Stomach (tissue), 19 donors: Measurements from ENCODE around the gene TAS2R42. TPM values are rescaled to one million over a fixed set of nuclear protein-coding genes. Genes with fewer than 3 reads are reported as not detected.
A peak's percentile ranks its signal among the peaks of the same experiment; 100 is the strongest.

Source experiments
- DNase-seq, 2 donors: peaks; one replicate each; pipeline versions ENCODE4 v3.0.0 to v3.0.0-alpha.2; 2013 to 2019
- H3K27ac ChIP-seq, 5 donors: fragments of 200-600 bp in 4 of 5; sonication (generic) in 4 of 5; one replicate each; pipeline ENCODE4 v1.5.1; 2013 to 2019; ENCODE audit warnings: mild to moderate bottlenecking in 1 of 5, moderate library complexity in 1 of 5
- H3K27me3 ChIP-seq, 3 donors: fragments of 200-600 bp; sonication (generic); one replicate each; pipeline ENCODE4 v1.5.1; 2017 to 2019; ENCODE audit warnings: mixed run types in 1 of 3
- H3K36me3 ChIP-seq, 4 donors: fragments of 200-600 bp; sonication (generic); 1 replicate in 3 of 4; 2 replicates in 1 of 4; pipeline ENCODE4 v1.5.1; 2016 to 2019
- H3K4me1 ChIP-seq, 4 donors: fragments of 200-600 bp; sonication (generic); one replicate each; pipeline ENCODE4 v1.5.1; 2016 to 2019
- H3K4me3 ChIP-seq, 4 donors: fragments of 200-600 bp; sonication (generic) in 3 of 4; one replicate each; pipeline ENCODE4 v1.5.1; 2016 to 2019; ENCODE audit warnings: mild to moderate bottlenecking in 1 of 4
- H3K9me3 ChIP-seq, 4 donors: fragments of 200-600 bp; sonication (generic); one replicate each; pipeline ENCODE4 v1.5.1; 2016 to 2019
- EP300 ChIP-seq: sonication (generic); formaldehyde crosslinking; IDR thresholded peaks from one replicate; pipeline ENCODE4 v1.6.1; 2017; ENCODE audit warnings: antibody characterized with exemption
- POLR2A ChIP-seq, 4 donors: fragments of 450-650 bp; IDR thresholded peaks; one replicate each; pipeline ENCODE4 v1.6.1; 2016; ENCODE audit warnings: antibody characterized with exemption in 4 of 4, control low read depth in 2 of 4, mild to moderate bottlenecking in 1 of 4, moderate library complexity in 1 of 4
- POLR2AphosphoS5 ChIP-seq, 3 donors: sonication (generic); formaldehyde crosslinking; IDR thresholded peaks; one replicate each; pipeline ENCODE4 v1.6.1; 2016; ENCODE audit warnings: antibody characterized with exemption in 3 of 3
- whole genome bisulfite sequencing, 5 donors: extraction: QIAGEN DNeasy Blood & Tissue Kit in 3 of 5; methylation state at CpG; one replicate each; pipeline versions ENCODE4 v1.1.5 to v1.1.7; 2013 to 2018; 5-methylcytosine and 5-hydroxymethylcytosine counted together
- intact Hi-C: fragments of 100-400 bp; cut with DNase I; formaldehyde crosslinking; loops from one replicate; pipeline ENCODE4 v1.15.1; 2023; ENCODE audit warnings: low total_unique reads
- long read RNA-seq, 10 donors: transcript quantifications; one replicate each; lab custom pipeline, GENCODE V29; 2026
- polyA plus RNA-seq, 3 donors: library from polyadenylated mRNA; stranded (reverse); fragments of 200-250 nt; gene quantifications; one replicate each; pipeline ENCODE4 v1.2.3, GENCODE V29; 2013
- total RNA-seq, 5 donors: library from RNA; depleted of rRNA; stranded (reverse); fragments of >200 nt; gene quantifications; one replicate each; pipeline versions ENCODE4 v1.1.0 to v1.2.3, GENCODE V29; 2014 to 2016
- TF ChIP-seq, protein P1 (sequence below), 7 experiments: fragments of 450-650 bp in 4 of 7; fragments of 200-600 bp in 3 of 7; sonication (generic) in 3 of 7; IDR thresholded peaks; one replicate each; pipeline ENCODE4 v1.5.1; 2016 to 2019; ENCODE audit warnings: antibody characterized with exemption in 7 of 7, control low read depth in 2 of 7, mild to moderate bottlenecking in 1 of 7
- donor health status: healthy with polysubstance abuse.
- donor health status: Bipolar disorder and iron deficiency.
- donor health status: healthy.

The TAS2R42 gene, protein sequence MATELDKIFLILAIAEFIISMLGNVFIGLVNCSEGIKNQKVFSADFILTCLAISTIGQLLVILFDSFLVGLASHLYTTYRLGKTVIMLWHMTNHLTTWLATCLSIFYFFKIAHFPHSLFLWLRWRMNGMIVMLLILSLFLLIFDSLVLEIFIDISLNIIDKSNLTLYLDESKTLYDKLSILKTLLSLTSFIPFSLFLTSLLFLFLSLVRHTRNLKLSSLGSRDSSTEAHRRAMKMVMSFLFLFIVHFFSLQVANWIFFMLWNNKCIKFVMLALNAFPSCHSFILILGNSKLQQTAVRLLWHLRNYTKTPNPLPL
- total RNA-seq (not detected), polyA plus RNA-seq (not detected)
- long read RNA-seq, donor 1 = 0 reads
- long read RNA-seq, donor 2 = 0 reads
- long read RNA-seq, donor 3 = 0 reads
- long read RNA-seq, donor 4 = 0 reads
- long read RNA-seq, donor 5 = 0 reads
- long read RNA-seq, donor 6, partial matches to known transcripts = 0 of 1 reads
- long read RNA-seq, donor 6, other reads (novel, unspliced or antisense) = 0 of 1 reads
- long read RNA-seq, donor 7, partial matches to known transcripts = 0 of 1 reads
- long read RNA-seq, donor 7, other reads (novel, unspliced or antisense) = 0 of 1 reads
- long read RNA-seq, donor 8 = 0 reads
- long read RNA-seq, donor 9 = 0 reads
- long read RNA-seq, donor 10 = 0 reads

DNA sequence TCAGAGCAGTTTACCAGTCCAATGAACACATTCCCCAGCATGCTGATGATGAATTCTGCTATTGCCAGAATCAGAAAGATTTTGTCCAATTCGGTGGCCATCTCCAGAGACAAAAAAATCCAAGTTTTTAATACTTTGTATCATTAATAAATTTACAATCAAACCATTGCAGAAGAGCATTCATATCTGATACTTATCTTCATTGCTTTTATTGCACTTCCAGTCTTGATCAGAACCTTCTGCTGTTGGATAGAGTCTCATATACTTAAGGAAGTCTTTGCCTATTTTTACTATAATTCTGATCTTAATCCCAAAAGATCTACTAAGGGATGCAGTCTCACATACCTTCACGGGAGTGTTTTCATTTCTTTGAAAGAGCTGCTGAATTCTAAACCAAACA is at the start of gene TAS2R42:
TSS of gene TAS2R42 (minus strand) at position 101 of the 400 bp plus-strand sequence. CDS start at position 101, 0 bp downstream.
- no peak within 1 kb of the TSS for H3K4me3 ChIP-seq
- intact Hi-C loops = no loop called here
- WGBS, 5 donors = 39 to 53% (median 50%) methylated on average over 2 of the region's 2 CpGs
- no peak for DNase-seq
- no peak within 1 kb of the TSS for H3K27ac ChIP-seq
- H3K9me3 ChIP-seq = no peaks in the 10 kb centered on the region
- no peaks in the 10 kb centered on the region for H3K36me3 ChIP-seq
- no peaks in the 10 kb centered on the region for H3K4me1 ChIP-seq
- TF ChIP-seq POLR2A (IDR thresholded peaks at IDR 0.05) = no peak
- no peak for TF ChIP-seq EP300
- TF ChIP-seq POLR2AphosphoS5 (IDR thresholded peaks at IDR 0.05) = no peak
- TF ChIP-seq, protein P1, sequence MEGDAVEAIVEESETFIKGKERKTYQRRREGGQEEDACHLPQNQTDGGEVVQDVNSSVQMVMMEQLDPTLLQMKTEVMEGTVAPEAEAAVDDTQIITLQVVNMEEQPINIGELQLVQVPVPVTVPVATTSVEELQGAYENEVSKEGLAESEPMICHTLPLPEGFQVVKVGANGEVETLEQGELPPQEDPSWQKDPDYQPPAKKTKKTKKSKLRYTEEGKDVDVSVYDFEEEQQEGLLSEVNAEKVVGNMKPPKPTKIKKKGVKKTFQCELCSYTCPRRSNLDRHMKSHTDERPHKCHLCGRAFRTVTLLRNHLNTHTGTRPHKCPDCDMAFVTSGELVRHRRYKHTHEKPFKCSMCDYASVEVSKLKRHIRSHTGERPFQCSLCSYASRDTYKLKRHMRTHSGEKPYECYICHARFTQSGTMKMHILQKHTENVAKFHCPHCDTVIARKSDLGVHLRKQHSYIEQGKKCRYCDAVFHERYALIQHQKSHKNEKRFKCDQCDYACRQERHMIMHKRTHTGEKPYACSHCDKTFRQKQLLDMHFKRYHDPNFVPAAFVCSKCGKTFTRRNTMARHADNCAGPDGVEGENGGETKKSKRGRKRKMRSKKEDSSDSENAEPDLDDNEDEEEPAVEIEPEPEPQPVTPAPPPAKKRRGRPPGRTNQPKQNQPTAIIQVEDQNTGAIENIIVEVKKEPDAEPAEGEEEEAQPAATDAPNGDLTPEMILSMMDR (IDR thresholded peaks at IDR 0.05) = no peak
- no peaks in the 10 kb centered on the region for H3K27me3 ChIP-seq

GRCh38 chr12:11233532-11233931 is 46.8 kb upstream of the TAS2R42 start:
- WGBS, 5 donors = 65 to 81% (median 68%) methylated on average over 5 of the region's 5 CpGs
- intact Hi-C loops = no loop called here
- Histone ChIP-seq H3K9me3 (no peaks in the 10 kb centered on the region), H3K4me3 (no peak overlapping the region), H3K27me3 (no peaks in the 10 kb centered on the region), H3K4me1 (no peaks in the 10 kb centered on the region), H3K27ac (no peak overlapping the region), H3K36me3 (no peaks in the 10 kb centered on the region)
- DNase-seq = no peak
- TF ChIP-seq, protein P1 (IDR thresholded peaks at IDR 0.05) = no peak
- no peak for TF ChIP-seq POLR2A (IDR thresholded peaks at IDR 0.05)
- no peak for TF ChIP-seq EP300
- no peak for TF ChIP-seq POLR2AphosphoS5 (IDR thresholded peaks at IDR 0.05)

- intact Hi-C loops = no loop called here
- TF ChIP-seq POLR2A (IDR thresholded peaks at IDR 0.05) (no peak), EP300 (no peak)
- TF ChIP-seq, protein P1 (IDR thresholded peaks at IDR 0.05) = peak in 5 of 7 experiments; percentile 23 to 56 (median 30)
- Histone ChIP-seq H3K27ac (no peak overlapping the region), H3K4me3 (no peak overlapping the region), H3K27me3 (no peaks in the 10 kb centered on the region), H3K36me3 (no peaks in the 10 kb centered on the region), H3K9me3 (no peaks in the 10 kb centered on the region), H3K4me1 (no peaks in the 10 kb centered on the region)
- DNase-seq = peak; percentile 35 to 75
- 41 to 52% (median 44%) methylated on average over 4 to 5 of the region's 5 CpGs for WGBS, 5 donors
Measured at GRCh38 chr12:11228296-11228879, 41.7 kb upstream of the TAS2R42 start.

DNA sequence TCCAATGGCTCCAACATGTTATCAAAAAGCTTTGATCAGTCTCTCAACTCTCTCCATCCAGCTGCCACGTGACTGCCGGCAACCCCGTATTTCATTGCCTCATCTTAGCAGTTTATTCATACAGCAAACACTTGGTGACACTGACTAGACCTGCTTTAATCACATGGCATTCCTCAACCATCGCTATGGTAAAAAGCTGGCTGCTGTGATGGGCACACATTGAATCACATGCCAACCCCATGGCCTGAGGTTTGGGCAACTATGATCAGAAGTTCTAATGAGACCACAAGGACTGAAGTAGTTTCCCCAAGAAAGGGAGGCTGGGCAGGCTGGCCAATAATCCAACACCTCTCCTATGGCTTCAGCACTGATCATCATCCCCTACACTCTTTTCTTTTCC is 40.6 kb upstream of the TAS2R42 start:
- TF ChIP-seq, protein P1 (IDR thresholded peaks at IDR 0.05) = no peak
- no peak for TF ChIP-seq POLR2AphosphoS5 (IDR thresholded peaks at IDR 0.05)
- no peak for TF ChIP-seq POLR2A (IDR thresholded peaks at IDR 0.05)
- no peak for TF ChIP-seq EP300
- WGBS, 5 donors = 77 to 87% (median 85%) methylated on average over 4 of the region's 4 CpGs
- Histone ChIP-seq H3K27me3 (no peaks in the 10 kb centered on the region), H3K4me1 (no peaks in the 10 kb centered on the region), H3K36me3 (no peaks in the 10 kb centered on the region), H3K27ac (no peak overlapping the region), H3K9me3 (peaks cover 0 to under 1% (median 0%) of the 10 kb centered on the region in 4 donors), H3K4me3 (no peak overlapping the region)
- DNase-seq = no peak
- intact Hi-C loops = no loop called here
